ENCODE measurements around the gene TRIM10.
"Not testable (repeated sequence)": the region's sequence is repeated elsewhere in the genome, so short reads cannot be mapped to it uniquely, and the experiment has no call there.

TRIM10 gene

GRCh38 chr6:30127238-30128093 lies 33.5 kb downstream of the TRIM10 start:
- no peak for DNase-seq

GRCh38 chr6:30122515-30122914 lies 38.5 kb downstream of the TRIM10 start:
- DNase-seq = no peak

GRCh38 chr6:30121446-30122366 lies 39.3 kb downstream of the TRIM10 start:
- DNase-seq = no peak

GRCh38 chr6:30118691-30119090 lies 42.3 kb downstream of the TRIM10 start:
- not testable (repeated sequence) for DNase-seq

GRCh38 chr6:30116724-30117123 lies 44.3 kb downstream of the TRIM10 start:
- DNase-seq = no peak

- no peak for DNase-seq
These were observed 47.2 kb downstream of the TRIM10 start for GRCh38 chr6:30113841-30114240.

- no peak for DNase-seq
These were observed 47.8 kb downstream of the TRIM10 start, which contains the start of gene TRIM31 for GRCh38 chr6:30113003-30113759. Gene TRIM31, minus strand, starts transcription at chr6:30113090. Its CDS starts 285 bp downstream, at chr6:30112805.

- no peak for DNase-seq
These were observed 48.5 kb downstream of the TRIM10 start for GRCh38 chr6:30112402-30112994.

- DNase-seq = no peak
These were observed 49.6 kb downstream of the TRIM10 start for GRCh38 chr6:30111266-30111856.

- DNase-seq = no peak
These were observed 56.4 kb downstream of the TRIM10 start for GRCh38 chr6:30104661-30105060.

GRCh38 chr6:30103872-30104179 lies 57.2 kb downstream of the TRIM10 start:
- no peak for DNase-seq

- DNase-seq = peak; percentile 77 to 82
These were observed 57.8 kb downstream of the TRIM10 start for GRCh38 chr6:30102970-30103871.

GRCh38 chr6:30102414-30102969 lies 58.5 kb downstream of the TRIM10 start:
- no peak for DNase-seq

Data from stimulated activated CD4-positive, alpha-beta T cell treated with anti-CD3 and anti-CD28 coated beads, Interleukin-2, amount 100 ng/mL, for 48 hours (primary cell).